ENCODE data around the gene TGM5. TPM values are rescaled to one million over a fixed set of nuclear protein-coding genes. Genes with fewer than 3 reads are reported as not detected.

Gene TGM5
- total RNA-seq, 2 experiments from 2014 or later, result 0.20 to 0.28 TPM

GRCh38 chr15:43190178-43190577 is 76.5 kb downstream of the TGM5 start:
- H3K4me1 Mint-ChIP-seq, result peaks cover 34% of the 10 kb centered on the region
- no peak for DNase-seq
- POLR2A ChIA-PET, result interaction anchor here (1.0 kb wide), 1 partner anchor 14 kb away, joined by 3 read pairs; no protein-coding TSS in a partner anchor
- no peak overlapping the region for H3K4me3 Mint-ChIP-seq
- H3K27ac Mint-ChIP-seq, result no peak overlapping the region
- no peaks in the 10 kb centered on the region for H3K9me3 Mint-ChIP-seq
- peaks cover 67% of the 10 kb centered on the region for H3K36me3 Mint-ChIP-seq (ENCODE audit: low read depth)
- CTCF ChIA-PET, result interaction anchor here (1.0 to 1.3 kb wide), 3 partner anchors 14 to 95 kb away, joined by 5 to 7 read pairs (median 7); no protein-coding TSS in a partner anchor
- no peaks in the 10 kb centered on the region for H3K27me3 Mint-ChIP-seq

DNA sequence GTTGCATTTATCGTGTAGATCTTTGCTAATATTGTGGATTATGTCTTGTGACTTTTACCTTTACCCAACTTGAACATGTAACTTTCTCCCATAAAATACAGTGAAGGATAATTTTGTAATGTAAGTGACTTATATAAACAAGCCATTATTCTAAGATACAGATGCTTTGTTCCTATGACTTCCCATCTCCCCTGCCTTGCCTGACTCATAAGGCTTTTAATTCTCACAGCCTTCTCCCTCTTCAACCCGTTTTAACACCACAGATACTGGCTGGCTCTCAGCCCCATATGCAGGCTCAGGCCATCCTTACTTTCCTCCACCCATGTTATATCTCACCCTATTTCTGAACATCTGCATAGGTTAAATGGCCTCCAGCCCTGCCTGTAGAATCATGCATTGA is 77.4 kb downstream of the TGM5 start:
- Mint-ChIP-seq H3K9me3 (no peaks in the 10 kb centered on the region), H3K36me3 (ENCODE audit: low read depth) (peaks cover 58% of the 10 kb centered on the region), H3K27ac (peak overlapping the region; percentile 2), H3K4me1 (peaks cover 39% of the 10 kb centered on the region), H3K27me3 (no peaks in the 10 kb centered on the region), H3K4me3 (no peak overlapping the region)
- ChIA-PET POLR2A (no interaction called here), CTCF (interaction anchor here (1.4 kb wide), 1 partner anchor 15 kb away, joined by 4 read pairs; no protein-coding TSS in a partner anchor)
- no peak for DNase-seq

- Mint-ChIP-seq H3K27me3 (no peaks in the 10 kb centered on the region), H3K4me1 (peaks cover 39% of the 10 kb centered on the region), H3K27ac (peak overlapping the region; percentile 23), H3K36me3 (ENCODE audit: low read depth) (peaks cover 57% of the 10 kb centered on the region), H3K9me3 (no peaks in the 10 kb centered on the region), H3K4me3 (peak overlapping the region; percentile 31)
- CTCF ChIA-PET, result interaction anchor here (1.4 kb wide), 1 partner anchor 17 kb away, joined by 4 read pairs; no protein-coding TSS in a partner anchor
- POLR2A ChIA-PET, result no interaction called here
- DNase-seq, result no peak
These were observed 79.1 kb downstream of the TGM5 start for GRCh38 chr15:43187544-43188155.

DNA sequence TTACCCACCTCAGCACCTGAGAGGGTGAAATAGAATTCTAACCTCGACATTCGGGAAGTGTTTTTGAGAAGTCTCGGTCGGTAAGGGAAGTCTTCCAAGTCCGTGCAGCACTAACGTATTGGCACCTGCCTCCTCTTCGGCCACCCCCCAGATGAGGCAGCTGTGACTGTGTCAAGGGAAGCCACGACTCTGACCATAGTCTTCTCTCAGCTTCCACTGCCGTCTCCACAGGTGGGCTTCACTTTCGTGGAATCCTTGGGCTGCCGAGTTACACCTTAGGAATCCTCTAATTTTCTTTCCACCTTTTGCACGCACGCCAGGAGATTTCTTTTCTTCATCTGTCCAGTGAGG is 80.8 kb downstream of the TGM5 start:
- Mint-ChIP-seq H3K9me3 (no peaks in the 10 kb centered on the region), H3K27ac (peak overlapping the region; percentile 95), H3K27me3 (no peaks in the 10 kb centered on the region), H3K4me3 (peak overlapping the region; percentile 86), H3K4me1 (peaks cover 39% of the 10 kb centered on the region), H3K36me3 (ENCODE audit: low read depth) (peaks cover 54% of the 10 kb centered on the region)
- CTCF ChIA-PET, result interaction anchor here (0.8 to 1.3 kb wide), 5 partner anchors 9 to 100 kb away, joined by 3 to 4 read pairs (median 3); no protein-coding TSS in a partner anchor
- no peak for DNase-seq
- POLR2A ChIA-PET, result interaction anchor here (0.9 to 3.1 kb wide), 10 partner anchors 11 to 146 kb away, joined by 3 to 17 read pairs (median 4); partner anchors contain the start of gene UBR1

- ChIA-PET CTCF (interaction anchor here (1.0 to 2.5 kb wide), 2 partner anchors 19 to 95 kb away, joined by 3 to 7 read pairs; no protein-coding TSS in a partner anchor), POLR2A (interaction anchor here (0.9 to 3.1 kb wide), 7 partner anchors 11 to 146 kb away, joined by 3 to 17 read pairs (median 4); partner anchors contain the start of gene UBR1)
These were observed 81.3 kb downstream of the TGM5 start, which contains the start of gene CCNDBP1 for GRCh38 chr15:43185157-43186002. Gene CCNDBP1, plus strand, starts transcription at chr15:43185403. Its CDS starts 96 bp downstream, at chr15:43185499.

GRCh38 chr15:43184407-43185124 is 82.2 kb downstream of the TGM5 start:
- H3K9me3 Mint-ChIP-seq, result no peaks in the 10 kb centered on the region
- H3K4me3 Mint-ChIP-seq, result peak overlapping the region; percentile 86
- no peaks in the 10 kb centered on the region for H3K27me3 Mint-ChIP-seq
- POLR2A ChIA-PET, result interaction anchor here (0.6 to 3.1 kb wide), 8 partner anchors 9 to 147 kb away, joined by 3 to 17 read pairs (median 4); partner anchors contain the start of gene UBR1
- peaks cover 48% of the 10 kb centered on the region for H3K36me3 Mint-ChIP-seq (ENCODE audit: low read depth)
- DNase-seq, result no peak
- H3K4me1 Mint-ChIP-seq, result peaks cover 38% of the 10 kb centered on the region
- peak overlapping the region; percentile 95 for H3K27ac Mint-ChIP-seq
- CTCF ChIA-PET, result interaction anchor here (1.1 to 2.5 kb wide), 4 partner anchors 20 to 101 kb away, joined by 3 to 7 read pairs (median 4); no protein-coding TSS in a partner anchor

More at GRCh38 chr15:43185157-43186002, 81.3 kb downstream of the TGM5 start, which contains the start of gene CCNDBP1:
- Mint-ChIP-seq H3K27me3 (no peaks in the 10 kb centered on the region), H3K4me3 (peak within 1 kb of the TSS; percentile 86), H3K4me1 (peaks cover 39% of the 10 kb centered on the region), H3K9me3 (no peaks in the 10 kb centered on the region), H3K27ac (peak within 1 kb of the TSS; percentile 95), H3K36me3 (ENCODE audit: low read depth) (peaks cover 53% of the 10 kb centered on the region)
- peak; percentile 95 for DNase-seq

- Mint-ChIP-seq H3K4me3 (no peak overlapping the region), H3K9me3 (no peaks in the 10 kb centered on the region), H3K4me1 (peaks cover 27% of the 10 kb centered on the region), H3K36me3 (ENCODE audit: low read depth) (peaks cover 52% of the 10 kb centered on the region), H3K27me3 (no peaks in the 10 kb centered on the region), H3K27ac (no peak overlapping the region)
- DNase-seq, result no peak
- ChIA-PET CTCF (interaction anchor here (1.1 to 2.5 kb wide), 5 partner anchors 21 to 102 kb away, joined by 3 to 7 read pairs (median 3); no protein-coding TSS in a partner anchor), POLR2A (interaction anchor here (1.0 kb wide), 1 partner anchor 8 kb away, joined by 4 read pairs; no protein-coding TSS in a partner anchor)
These were observed 83.5 kb downstream of the TGM5 start for GRCh38 chr15:43183270-43183669.

Other genes starting within 250 kb of the TGM5 start
- 10 to 100 TPM; 41.8 to 42.4 TPM for gene UBR1, start 160.9 kb downstream of the TGM5 start, total RNA-seq
- 10 to 100 TPM; 24.2 to 24.9 TPM for gene TMEM62, start 133.3 kb downstream of the TGM5 start, total RNA-seq
- gene CCNDBP1, start 81.5 kb downstream of the TGM5 start, total RNA-seq, result 100 to 1,000 TPM; 103 to 108 TPM
- gene EPB42, start 45.9 kb downstream of the TGM5 start, total RNA-seq, result not detected
- not detected for gene TGM7, start 35.3 kb upstream of the TGM5 start, total RNA-seq
- gene LCMT2, start 63.6 kb upstream of the TGM5 start, total RNA-seq, result 1 to 10 TPM; 8.9 to 9.5 TPM
- gene ZSCAN29, start 104.1 kb upstream of the TGM5 start, total RNA-seq, result 10 to 100 TPM; 29.4 to 30.1 TPM
- gene TUBGCP4, start 104.2 kb upstream of the TGM5 start, total RNA-seq, result 10 to 100 TPM; 30.4 to 34.7 TPM
- 10 to 100 TPM; 26.6 to 28.1 TPM for gene TP53BP1, start 226.2 kb upstream of the TGM5 start, total RNA-seq

Measured in activated CD4-positive, alpha-beta memory T cell treated with anti-CD3 and anti-CD28 coated beads, Interleukin-2, amount 10 ng/mL, durations not matched to agents 7 days and 5 days (primary cell).